ENCODE measurements around the gene SLC45A3.

Gene SLC45A3

DNA sequence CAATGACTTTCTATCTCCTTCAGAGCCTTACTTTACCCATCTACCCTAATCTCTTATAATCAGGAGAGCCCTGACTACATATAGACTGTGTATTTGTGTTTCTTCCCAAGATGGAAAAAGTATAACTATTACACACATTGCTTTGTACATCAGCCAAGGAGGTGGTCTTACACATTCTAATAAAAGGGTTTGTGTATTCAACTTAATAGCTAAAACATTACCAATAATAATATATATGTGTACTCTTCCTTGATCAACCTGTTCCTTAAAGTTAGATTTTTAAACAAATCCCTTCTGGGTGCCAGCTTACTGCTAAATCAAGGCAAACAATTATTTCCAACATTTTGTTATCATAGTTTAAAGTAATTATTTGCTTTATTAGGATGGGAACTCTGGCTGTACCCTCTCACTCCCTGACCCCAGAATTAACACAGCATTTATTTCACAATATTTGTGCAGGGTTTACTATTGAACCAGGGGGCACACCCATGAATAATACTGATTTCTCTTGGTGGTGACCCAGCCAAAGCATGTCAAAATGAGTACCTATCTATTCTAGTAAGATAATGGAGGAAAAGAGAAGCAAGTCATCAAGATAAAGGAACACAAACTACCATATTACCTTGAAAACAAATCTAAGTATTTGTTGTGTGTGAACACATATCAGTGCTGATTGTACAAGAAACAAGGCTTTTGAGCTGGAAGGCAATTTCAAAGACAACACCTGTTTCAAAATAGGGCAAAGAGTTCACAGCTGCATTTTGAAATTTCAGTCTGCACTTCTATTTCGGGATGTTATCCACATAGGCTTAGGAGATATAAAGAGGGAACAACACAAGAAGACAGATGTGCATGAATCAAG lies 30.1 kb upstream of the SLC45A3 start:
- Histone ChIP-seq H3K4me1 (ENCODE audit: control insufficient read depth, insufficient read depth, low read length) (peaks cover 4% of the 10 kb centered on the region), H3K9me3 (ENCODE audit: control insufficient read depth, insufficient read depth, low read depth, low read length) (no peaks in the 10 kb centered on the region), H3K36me3 (ENCODE audit: control insufficient read depth in 2 of 2, insufficient read depth in 1 of 2, low read length in 2 of 2) (peaks cover 11 to 61% of the 10 kb centered on the region in 2 experiments), H3K27ac (ENCODE audit: extremely low read depth, low read depth, low read length) (no peak overlapping the region), H3K4me3 (ENCODE audit: low read depth, low read length) (no peak overlapping the region)
- no peak for TF ChIP-seq ZNF366 (tag by site-specific recombination; conservative IDR thresholded peaks at IDR 0.05)
- no peak for TF ChIP-seq ZXDB (tag by site-specific recombination; IDR thresholded peaks at IDR 0.05)
- no peak for TF ChIP-seq ZNF670 (tag by site-specific recombination; IDR thresholded peaks at IDR 0.05; ENCODE audit: low read depth)
- TF ChIP-seq ZNF660 (tag by site-specific recombination; IDR thresholded peaks at IDR 0.05): no peak
- TF ChIP-seq, protein P1, sequence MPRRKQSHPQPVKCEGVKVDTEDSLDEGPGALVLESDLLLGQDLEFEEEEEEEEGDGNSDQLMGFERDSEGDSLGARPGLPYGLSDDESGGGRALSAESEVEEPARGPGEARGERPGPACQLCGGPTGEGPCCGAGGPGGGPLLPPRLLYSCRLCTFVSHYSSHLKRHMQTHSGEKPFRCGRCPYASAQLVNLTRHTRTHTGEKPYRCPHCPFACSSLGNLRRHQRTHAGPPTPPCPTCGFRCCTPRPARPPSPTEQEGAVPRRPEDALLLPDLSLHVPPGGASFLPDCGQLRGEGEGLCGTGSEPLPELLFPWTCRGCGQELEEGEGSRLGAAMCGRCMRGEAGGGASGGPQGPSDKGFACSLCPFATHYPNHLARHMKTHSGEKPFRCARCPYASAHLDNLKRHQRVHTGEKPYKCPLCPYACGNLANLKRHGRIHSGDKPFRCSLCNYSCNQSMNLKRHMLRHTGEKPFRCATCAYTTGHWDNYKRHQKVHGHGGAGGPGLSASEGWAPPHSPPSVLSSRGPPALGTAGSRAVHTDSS (tag by site-specific recombination; IDR thresholded peaks at IDR 0.05): no peak
- no peak for TF ChIP-seq ZFP3 (tag by site-specific recombination; IDR thresholded peaks at IDR 0.05; ENCODE audit: low read depth)
- TF ChIP-seq ZNF530 (tag by site-specific recombination; IDR thresholded peaks at IDR 0.05; ENCODE audit: low read depth): no peak
- TF ChIP-seq ZNF211 (tag by site-specific recombination; IDR thresholded peaks at IDR 0.05; ENCODE audit: low read depth): no peak
- no peak for TF ChIP-seq ZNF677 (tag by site-specific recombination; IDR thresholded peaks at IDR 0.05)
- TF ChIP-seq TRIM28 (IDR thresholded peaks at IDR 0.05; ENCODE audit: borderline replicate concordance, low read length): no peak
- TF ChIP-seq ZNF133 (tag by site-specific recombination; IDR thresholded peaks at IDR 0.05): no peak
- TF ChIP-seq ZNF114 (tag by site-specific recombination; IDR thresholded peaks at IDR 0.05): no peak
- no peak for TF ChIP-seq ZNF169 (tag by site-specific recombination; IDR thresholded peaks at IDR 0.05)
- ChIA-PET POLR2A (interaction anchor here (0.5 to 2.0 kb wide), 4 partner anchors 12 to 52 kb away, joined by 3 to 6 read pairs (median 3); partner anchors contain the start of gene SLC45A3), CTCF (interaction anchor here (0.6 to 10.0 kb wide), 28 partner anchors 12 to 267 kb away, joined by 3 to 359 read pairs (median 8); partner anchors contain the start of genes ELK4 and SLC45A3)

DNA sequence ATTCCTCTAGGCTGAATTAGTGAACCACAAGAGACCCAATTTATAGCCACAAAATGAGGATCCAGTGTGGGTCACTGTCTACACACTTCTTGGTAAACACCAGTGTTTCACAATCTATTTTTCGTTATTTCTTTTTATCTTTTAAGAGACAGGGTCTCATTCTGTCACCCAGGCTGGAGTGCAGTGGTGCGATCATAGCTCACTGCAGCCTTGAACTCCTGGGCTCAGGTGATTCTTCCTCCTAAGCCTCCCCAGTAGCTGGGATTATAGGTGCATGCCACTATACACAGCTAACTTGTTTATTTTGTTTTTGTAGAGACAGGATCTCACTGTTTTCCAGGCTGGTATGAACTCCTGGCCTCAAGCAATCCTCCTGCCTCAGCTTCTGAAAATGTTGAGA lies 29.3 kb upstream of the SLC45A3 start:
- ChIA-PET CTCF (interaction anchor here (0.6 to 10.0 kb wide), 18 partner anchors 12 to 267 kb away, joined by 3 to 359 read pairs (median 15); partner anchors contain the start of genes ELK4 and SLC45A3), POLR2A (interaction anchor here (2.0 kb wide), 1 partner anchor 29 kb away, joined by 6 read pairs; the partner anchor contains the start of gene SLC45A3)
- Histone ChIP-seq H3K9me3 (ENCODE audit: control insufficient read depth, insufficient read depth, low read depth, low read length) (no peaks in the 10 kb centered on the region), H3K36me3 (ENCODE audit: control insufficient read depth in 2 of 2, insufficient read depth in 1 of 2, low read length in 2 of 2) (peaks cover 6 to 58% of the 10 kb centered on the region in 2 experiments; a peak in 2 of 3 replicates), H3K4me1 (ENCODE audit: control insufficient read depth, insufficient read depth, low read length) (peaks cover 2% of the 10 kb centered on the region; the same call in 1 of the 2 replicates), H3K4me3 (ENCODE audit: low read depth, low read length) (no peak overlapping the region), H3K27ac (ENCODE audit: extremely low read depth, low read depth, low read length) (no peak overlapping the region)
- TF ChIP-seq GLI4 (tag by site-specific recombination; IDR thresholded peaks at IDR 0.05): no peak
- no peak for TF ChIP-seq ZNF664 (tag by site-specific recombination; IDR thresholded peaks at IDR 0.05)
- no peak for TF ChIP-seq GLIS2 (tag by site-specific recombination; IDR thresholded peaks at IDR 0.05)
- no peak for TF ChIP-seq ZBTB20 (tag by site-specific recombination; IDR thresholded peaks at IDR 0.05)
- no peak for TF ChIP-seq ZNF777 (tag by site-specific recombination; IDR thresholded peaks at IDR 0.05; ENCODE audit: borderline replicate concordance)

DNA sequence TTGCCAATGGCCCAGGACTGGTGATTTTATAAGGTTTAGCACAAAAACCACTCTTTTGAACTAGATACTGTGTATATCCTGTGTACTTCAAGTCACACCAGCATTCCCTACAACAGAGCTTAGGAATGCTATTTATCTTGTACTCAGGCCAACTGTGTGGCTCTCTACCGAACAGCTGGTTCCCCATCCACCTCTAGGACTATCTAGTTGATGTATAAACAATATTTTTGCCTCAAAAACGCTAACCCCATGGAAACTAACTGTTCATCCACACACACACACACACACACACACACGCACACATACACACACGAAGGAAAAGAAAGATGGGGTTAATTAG lies 28.7 kb upstream of the SLC45A3 start:
- Histone ChIP-seq H3K27ac (ENCODE audit: extremely low read depth, low read depth, low read length) (no peak overlapping the region), H3K9me3 (ENCODE audit: control insufficient read depth, insufficient read depth, low read depth, low read length) (no peaks in the 10 kb centered on the region), H3K36me3 (ENCODE audit: control insufficient read depth in 2 of 2, insufficient read depth in 1 of 2, low read length in 2 of 2) (peaks cover 6 to 58% of the 10 kb centered on the region in 2 experiments; a peak in 2 of 3 replicates), H3K4me3 (ENCODE audit: low read depth, low read length) (no peak overlapping the region), H3K4me1 (ENCODE audit: control insufficient read depth, insufficient read depth, low read length) (no peaks in the 10 kb centered on the region)
- POLR2A ChIA-PET: interaction anchor here (2.0 kb wide), 1 partner anchor 28 kb away, joined by 6 read pairs; the partner anchor contains the start of gene SLC45A3
- CTCF ChIA-PET: interaction anchor here (0.5 to 10.0 kb wide), 12 partner anchors 11 to 179 kb away, joined by 3 to 359 read pairs (median 12); partner anchors contain the start of gene SLC45A3
- TF ChIP-seq, protein P2, sequence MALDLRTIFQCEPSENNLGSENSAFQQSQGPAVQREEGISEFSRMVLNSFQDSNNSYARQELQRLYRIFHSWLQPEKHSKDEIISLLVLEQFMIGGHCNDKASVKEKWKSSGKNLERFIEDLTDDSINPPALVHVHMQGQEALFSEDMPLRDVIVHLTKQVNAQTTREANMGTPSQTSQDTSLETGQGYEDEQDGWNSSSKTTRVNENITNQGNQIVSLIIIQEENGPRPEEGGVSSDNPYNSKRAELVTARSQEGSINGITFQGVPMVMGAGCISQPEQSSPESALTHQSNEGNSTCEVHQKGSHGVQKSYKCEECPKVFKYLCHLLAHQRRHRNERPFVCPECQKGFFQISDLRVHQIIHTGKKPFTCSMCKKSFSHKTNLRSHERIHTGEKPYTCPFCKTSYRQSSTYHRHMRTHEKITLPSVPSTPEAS (tag by site-specific recombination; IDR thresholded peaks at IDR 0.05): peak; percentile 30; the same call in 1 of the 2 replicates
- no peak for TF ChIP-seq ZBTB7A (tag by site-specific recombination; IDR thresholded peaks at IDR 0.05; ENCODE audit: low read depth)
